ENCODE data around the gene CAND2. TPM values are rescaled to one million over a fixed set of nuclear protein-coding genes. Genes with fewer than 3 reads are reported as not detected.
A peak's percentile ranks its signal among the peaks of the same experiment; 100 is the strongest.
"Not testable (repeated sequence)": the region's sequence is repeated elsewhere in the genome, so short reads cannot be mapped to it uniquely, and the experiment has no call there.

CAND2 gene
- total and polyA plus RNA-seq, 9 of the 15 experiments (the other 6 are each of a cell fraction or from before 2014, with no cell fraction given): 0.91 to 14.9 (median 4.3) TPM

GRCh38 chr3:12775970-12776369, 20.5 kb upstream of the CAND2 start:
- 9% methylated on average over 6 of the region's 6 CpGs for WGBS (ENCODE audit: insufficient coverage, low coverage, missing lambda C conversion rate)
- CTCF ChIA-PET (ENCODE audit: low intra/inter-chr PET ratio); H3K79me2 ChIP-seq (ENCODE audit: control insufficient read depth, insufficient read depth, low read length); BruUV-seq (replicated peaks); H3K9me1 ChIP-seq (ENCODE audit: control insufficient read depth, insufficient read depth, low read length); FAIRE-seq; H3K27ac ChIP-seq (ENCODE audit: extremely low read depth, low read depth, low read length); H3K4me1 ChIP-seq (replicated peaks in 1 of 2; ENCODE audit: control insufficient read depth in 2 of 2, insufficient read depth in 2 of 2, low read length in 2 of 2); H3K9me3 ChIP-seq (replicated peaks; ENCODE audit: control insufficient read depth, insufficient read depth, low read depth, low read length); ATAC-seq; H3K4me3 ChIP-seq; H2AFZ ChIP-seq (ENCODE audit: low read depth, low read length); POLR2A ChIA-PET; H3K4me2 ChIP-seq (ENCODE audit: insufficient read depth, low read length); in situ Hi-C loops (cut with MboI); H3K9ac ChIP-seq (ENCODE audit: insufficient read depth in 1 of 2, low read depth in 2 of 2, low read length in 2 of 2); H3K36me3 ChIP-seq (ENCODE audit: control insufficient read depth, insufficient read depth, low read length); intact Hi-C loops (cut with micrococcal nuclease); DNase-seq (ENCODE audit: extremely low read depth in 1 of 4, low spot score in 3 of 4); H4K20me1 ChIP-seq (replicated peaks; ENCODE audit: control insufficient read depth, insufficient read depth, low read length): not testable (repeated sequence)
- H3K27me3 ChIP-seq (ENCODE audit: control insufficient read depth in 2 of 2, insufficient read depth in 2 of 2, low read length in 2 of 2): peaks cover 9 to 20% of the 10 kb centered on the region in 2 experiments
- TF ChIP-seq RBM25 (IDR thresholded peaks at IDR 0.05; ENCODE audit: low read depth, low read length, severe bottlenecking) (peak; percentile 13), TRIM24 (IDR thresholded peaks at IDR 0.05) (peak in 1 of 2 experiments; percentile 48; a peak in 2 of 4 replicates), ZFP36 (IDR thresholded peaks at IDR 0.05; ENCODE audit: low read depth, low read length, partially characterized antibody) (peak; percentile 81)

- peaks cover 0 to 7% of the 10 kb centered on the region in 2 experiments; a peak in 3 of 5 replicates for H3K4me1 ChIP-seq (replicated peaks in 1 of 2; ENCODE audit: control insufficient read depth in 2 of 2, insufficient read depth in 2 of 2, low read length in 2 of 2)
- ATAC-seq: no peak
- intact Hi-C loops (cut with micrococcal nuclease): no loop called here
- H3K27me3 ChIP-seq (ENCODE audit: control insufficient read depth in 2 of 2, insufficient read depth in 2 of 2, low read length in 2 of 2): peaks cover 9 to 17% of the 10 kb centered on the region in 2 experiments
- H3K4me3 ChIP-seq: no peak overlapping the region
- H2AFZ ChIP-seq (ENCODE audit: low read depth, low read length): peak overlapping the region; percentile 49; the same call in 1 of the 2 replicates
- DNase-seq (ENCODE audit: extremely low read depth in 1 of 4, low spot score in 3 of 4): no peak
- no peak overlapping the region for H3K9ac ChIP-seq (ENCODE audit: insufficient read depth in 1 of 2, low read depth in 2 of 2, low read length in 2 of 2)
- ChIA-PET POLR2A (interaction anchor here (1.2 kb wide), 1 partner anchor 11 kb away, joined by 3 read pairs; no protein-coding TSS in a partner anchor), CTCF (ENCODE audit: low intra/inter-chr PET ratio) (no interaction called here)
- peaks cover 10% of the 10 kb centered on the region for H3K9me3 ChIP-seq (replicated peaks; ENCODE audit: control insufficient read depth, insufficient read depth, low read depth, low read length)
- no peaks in the 10 kb centered on the region for H3K79me2 ChIP-seq (ENCODE audit: control insufficient read depth, insufficient read depth, low read length)
- in situ Hi-C loops (cut with MboI): no loop called here
- 5% methylated on average over 4 of the region's 4 CpGs for WGBS (ENCODE audit: insufficient coverage, low coverage, missing lambda C conversion rate)
- H3K27ac ChIP-seq (ENCODE audit: extremely low read depth, low read depth, low read length): no peak overlapping the region
- no peak for FAIRE-seq
- no peak overlapping the region for H3K4me2 ChIP-seq (ENCODE audit: insufficient read depth, low read length)
- no peaks in the 10 kb centered on the region for H3K9me1 ChIP-seq (ENCODE audit: control insufficient read depth, insufficient read depth, low read length)
- no TSS peak for BruUV-seq (replicated peaks)
- no peaks in the 10 kb centered on the region for H4K20me1 ChIP-seq (replicated peaks; ENCODE audit: control insufficient read depth, insufficient read depth, low read length)
- H3K36me3 ChIP-seq (ENCODE audit: control insufficient read depth, insufficient read depth, low read length): no peaks in the 10 kb centered on the region
- no peak for TF ChIP-seq ZNF785 (CRISPR knock-in tag; IDR thresholded peaks at IDR 0.05)
- no peak for TF ChIP-seq ZNF609 (CRISPR knock-in tag; IDR thresholded peaks at IDR 0.05; ENCODE audit: borderline replicate concordance)
- no peak for TF ChIP-seq ZNF143 (CRISPR knock-in tag; IDR thresholded peaks at IDR 0.05)
- TF ChIP-seq RBM25 (IDR thresholded peaks at IDR 0.05; ENCODE audit: low read depth, low read length, severe bottlenecking): no peak
- TF ChIP-seq ZBTB1 (CRISPR knock-in tag; IDR thresholded peaks at IDR 0.05; ENCODE audit: borderline replicate concordance, low read depth): no peak
- TF ChIP-seq ZBTB49 (CRISPR knock-in tag; IDR thresholded peaks at IDR 0.05; ENCODE audit: borderline replicate concordance): no peak
Observed at GRCh38 chr3:12777171-12777570, 19.3 kb upstream of the CAND2 start.

Data from K562 (cell line).